ENCODE data around the gene PRDM13. TPM values are rescaled to one million over a fixed set of nuclear protein-coding genes. Genes with fewer than 3 reads are reported as not detected.
"Not testable (repeated sequence)": the region's sequence is repeated elsewhere in the genome, so short reads cannot be mapped to it uniquely, and the experiment has no call there.

Gene PRDM13
- total RNA-seq, 1 donor from 2014 or later: not detected

GRCh38 chr6:99589290-99589672, 17.4 kb upstream of the PRDM13 start:
- TF ChIP-seq, protein P1, sequence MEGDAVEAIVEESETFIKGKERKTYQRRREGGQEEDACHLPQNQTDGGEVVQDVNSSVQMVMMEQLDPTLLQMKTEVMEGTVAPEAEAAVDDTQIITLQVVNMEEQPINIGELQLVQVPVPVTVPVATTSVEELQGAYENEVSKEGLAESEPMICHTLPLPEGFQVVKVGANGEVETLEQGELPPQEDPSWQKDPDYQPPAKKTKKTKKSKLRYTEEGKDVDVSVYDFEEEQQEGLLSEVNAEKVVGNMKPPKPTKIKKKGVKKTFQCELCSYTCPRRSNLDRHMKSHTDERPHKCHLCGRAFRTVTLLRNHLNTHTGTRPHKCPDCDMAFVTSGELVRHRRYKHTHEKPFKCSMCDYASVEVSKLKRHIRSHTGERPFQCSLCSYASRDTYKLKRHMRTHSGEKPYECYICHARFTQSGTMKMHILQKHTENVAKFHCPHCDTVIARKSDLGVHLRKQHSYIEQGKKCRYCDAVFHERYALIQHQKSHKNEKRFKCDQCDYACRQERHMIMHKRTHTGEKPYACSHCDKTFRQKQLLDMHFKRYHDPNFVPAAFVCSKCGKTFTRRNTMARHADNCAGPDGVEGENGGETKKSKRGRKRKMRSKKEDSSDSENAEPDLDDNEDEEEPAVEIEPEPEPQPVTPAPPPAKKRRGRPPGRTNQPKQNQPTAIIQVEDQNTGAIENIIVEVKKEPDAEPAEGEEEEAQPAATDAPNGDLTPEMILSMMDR (conservative IDR thresholded peaks at IDR 0.05): no peak
- Mint-ChIP-seq H3K36me3 (no peaks in the 10 kb centered on the region), H3K4me1 (ENCODE audit: unreplicated experiment) (peaks cover 3% of the 10 kb centered on the region), H3K27ac (no peak overlapping the region), H3K27me3 (peaks cover 91% of the 10 kb centered on the region), H3K4me3 (peak overlapping the region; percentile 90), H3K9me3 (no peaks in the 10 kb centered on the region)
- no peak for DNase-seq (ENCODE audit: extremely low spot score, unreplicated experiment)

DNA sequence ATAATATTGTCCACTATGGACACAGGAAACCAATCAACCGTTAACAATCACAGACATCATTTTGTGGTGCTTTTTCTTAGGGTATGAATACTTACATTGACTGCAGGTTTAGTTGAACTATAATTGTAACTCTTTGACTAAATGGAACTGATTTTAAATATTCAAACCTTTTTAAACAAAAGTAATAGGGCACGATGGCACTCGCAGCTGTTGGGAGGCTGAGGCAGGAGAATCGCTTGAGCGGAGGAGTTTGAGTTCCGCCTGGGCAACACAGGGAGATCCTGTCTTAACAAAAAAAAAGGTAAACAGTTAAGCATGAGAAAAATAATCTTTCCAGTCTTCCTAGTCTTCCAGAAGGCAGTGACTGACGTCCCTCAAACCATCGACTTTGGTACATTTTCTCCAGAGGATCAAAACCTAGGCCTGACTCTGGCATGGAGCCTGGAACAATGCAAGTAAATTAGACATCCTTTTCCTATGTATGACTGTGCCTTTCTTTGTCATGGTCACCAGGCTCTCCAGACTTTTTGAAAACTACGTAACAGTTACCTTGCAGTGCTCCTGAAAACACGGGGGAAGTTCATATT, 16.6 kb upstream of the PRDM13 start:
- DNase-seq (ENCODE audit: extremely low spot score, unreplicated experiment): no peak
- peaks cover 3% of the 10 kb centered on the region for H3K4me1 Mint-ChIP-seq (ENCODE audit: unreplicated experiment)
- TF ChIP-seq, protein P1 (conservative IDR thresholded peaks at IDR 0.05): no peak
- H3K27ac Mint-ChIP-seq: no peak overlapping the region
- H3K36me3 Mint-ChIP-seq: no peaks in the 10 kb centered on the region
- H3K27me3 Mint-ChIP-seq: peaks cover 91% of the 10 kb centered on the region
- peak overlapping the region; percentile 76 for H3K4me3 Mint-ChIP-seq
- H3K9me3 Mint-ChIP-seq: no peaks in the 10 kb centered on the region

DNA sequence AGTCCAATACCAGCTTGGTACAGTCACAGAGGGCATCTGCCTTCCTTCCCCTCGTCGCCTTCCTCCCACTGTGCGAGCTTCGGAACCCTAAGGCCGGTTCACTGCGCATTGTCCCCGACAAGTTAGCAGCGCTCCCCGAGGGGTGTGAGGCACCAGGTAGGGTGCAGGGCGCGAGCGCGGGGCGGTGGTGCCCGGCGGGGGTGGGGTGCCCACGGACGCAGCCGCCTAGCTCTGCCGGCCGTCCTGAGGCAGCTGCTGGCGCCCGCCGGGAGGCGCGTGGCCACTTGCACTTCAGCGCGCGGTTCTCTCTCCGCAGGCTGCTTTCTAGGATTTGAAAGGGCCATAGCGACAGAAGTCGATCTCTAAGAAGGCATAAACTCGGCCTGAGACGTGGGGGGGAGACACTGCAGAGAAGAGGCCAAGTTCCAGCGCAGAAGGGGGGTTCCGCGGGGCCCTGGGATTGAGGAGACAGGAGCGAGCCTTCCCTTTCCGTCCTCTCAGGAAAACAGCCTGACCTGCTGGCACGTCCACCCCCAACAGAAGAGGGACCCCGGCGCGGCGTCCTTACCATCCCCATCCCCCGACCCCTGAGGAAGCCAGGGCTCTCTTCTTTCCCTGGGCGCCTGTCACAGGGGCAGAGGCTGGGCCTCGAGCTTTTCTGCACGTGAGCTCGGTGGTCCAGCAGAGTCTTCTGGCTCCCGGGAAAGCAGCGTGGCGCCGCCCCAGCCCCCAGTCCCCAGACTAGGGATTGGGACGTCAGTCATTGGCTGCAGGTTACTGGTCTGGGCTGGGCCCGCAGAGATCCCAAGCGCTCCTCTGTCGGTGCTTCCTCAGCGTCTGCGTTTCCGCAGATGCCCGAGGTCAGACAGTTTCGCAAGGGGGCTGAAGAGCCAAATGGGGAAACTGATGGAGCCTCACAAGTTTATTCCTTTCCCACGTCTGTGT, 15.6 kb upstream of the PRDM13 start:
- H3K4me1 Mint-ChIP-seq (ENCODE audit: unreplicated experiment): peaks cover 3% of the 10 kb centered on the region
- H3K27me3 Mint-ChIP-seq: peaks cover 91% of the 10 kb centered on the region
- TF ChIP-seq, protein P1 (conservative IDR thresholded peaks at IDR 0.05): no peak
- peak overlapping the region; percentile 36 for H3K4me3 Mint-ChIP-seq
- DNase-seq (ENCODE audit: extremely low spot score, unreplicated experiment): no peak
- H3K36me3 Mint-ChIP-seq: no peaks in the 10 kb centered on the region
- no peak overlapping the region for H3K27ac Mint-ChIP-seq
- no peaks in the 10 kb centered on the region for H3K9me3 Mint-ChIP-seq

DNA sequence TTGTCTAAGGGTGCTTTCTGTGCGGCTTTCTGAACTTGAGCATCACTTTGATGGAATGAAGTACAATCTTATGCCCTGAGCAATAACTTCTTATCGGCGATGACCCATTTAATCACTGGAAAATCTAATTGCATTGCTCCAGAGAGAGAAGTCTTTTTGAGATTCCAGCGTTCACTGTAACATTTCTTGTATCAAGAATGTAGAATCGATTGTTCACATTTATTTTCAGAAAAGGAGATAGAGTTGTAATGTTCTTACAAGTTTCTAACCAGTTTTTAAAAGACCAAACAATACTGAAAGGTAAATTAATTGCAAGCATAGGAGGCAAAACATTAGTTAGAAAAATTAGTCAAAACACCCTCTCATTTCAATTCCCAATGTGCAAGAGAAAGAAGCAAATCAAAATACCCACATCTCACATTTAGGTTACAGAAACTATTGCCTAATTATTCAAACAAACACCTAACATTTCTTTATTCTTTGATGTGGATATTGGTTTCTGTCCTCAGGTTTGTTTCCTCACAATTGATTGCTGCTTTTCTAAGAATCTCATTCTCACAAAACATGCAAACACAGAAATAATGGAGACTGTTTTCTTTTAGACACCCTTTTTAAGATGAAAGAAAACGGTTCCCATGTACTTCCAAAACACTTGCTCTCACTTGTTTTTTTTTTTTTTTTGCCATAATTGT, 14.8 kb upstream of the PRDM13 start:
- H3K9me3 Mint-ChIP-seq: no peaks in the 10 kb centered on the region
- H3K4me3 Mint-ChIP-seq: no peak overlapping the region
- TF ChIP-seq, protein P1 (conservative IDR thresholded peaks at IDR 0.05): no peak
- H3K4me1 Mint-ChIP-seq (ENCODE audit: unreplicated experiment): peaks cover 3% of the 10 kb centered on the region
- H3K36me3 Mint-ChIP-seq: no peaks in the 10 kb centered on the region
- DNase-seq (ENCODE audit: extremely low spot score, unreplicated experiment): no peak
- H3K27me3 Mint-ChIP-seq: peaks cover 94% of the 10 kb centered on the region
- H3K27ac Mint-ChIP-seq: no peak overlapping the region

DNA sequence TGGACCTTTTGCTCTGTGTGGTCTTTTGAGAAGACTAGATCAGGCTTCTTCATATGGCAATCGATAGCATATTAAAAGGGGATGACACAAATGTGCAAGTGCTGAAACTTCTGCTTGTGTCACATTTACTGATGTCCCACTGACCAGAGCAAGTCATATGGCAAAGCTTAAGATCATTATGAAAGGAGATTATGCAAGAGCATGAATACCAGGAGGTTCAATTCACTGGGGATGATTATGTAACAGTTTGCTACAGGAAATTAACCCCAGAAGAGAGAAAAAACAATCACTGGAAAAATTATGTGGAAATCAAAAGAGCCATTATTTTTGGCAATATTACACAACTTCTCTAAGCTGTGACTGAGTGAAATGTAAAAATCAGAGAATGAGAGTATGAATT, 13.7 kb upstream of the PRDM13 start:
- no peaks in the 10 kb centered on the region for H3K9me3 Mint-ChIP-seq
- H3K27me3 Mint-ChIP-seq: peaks cover 99% of the 10 kb centered on the region
- TF ChIP-seq, protein P1 (conservative IDR thresholded peaks at IDR 0.05): no peak
- H3K27ac Mint-ChIP-seq: no peak overlapping the region
- no peaks in the 10 kb centered on the region for H3K36me3 Mint-ChIP-seq
- DNase-seq (ENCODE audit: extremely low spot score, unreplicated experiment): no peak
- peaks cover 3% of the 10 kb centered on the region for H3K4me1 Mint-ChIP-seq (ENCODE audit: unreplicated experiment)
- H3K4me3 Mint-ChIP-seq: no peak overlapping the region

- H3K4me1 Mint-ChIP-seq (ENCODE audit: unreplicated experiment); H3K9me3 Mint-ChIP-seq; H3K27ac Mint-ChIP-seq; DNase-seq (ENCODE audit: extremely low spot score, unreplicated experiment); H3K36me3 Mint-ChIP-seq; H3K4me3 Mint-ChIP-seq: not testable (repeated sequence)
- peaks cover 98% of the 10 kb centered on the region for H3K27me3 Mint-ChIP-seq
Measured at GRCh38 chr6:99594696-99595095, 11.9 kb upstream of the PRDM13 start.

All from type B pancreatic cell (in vitro differentiated cells).